HEK293 (cell line): ENCODE data around the gene GRK7.

Experiments used
- CTCF ChIA-PET: fragments of 350-600 bp; formaldehyde crosslinking; extraction: SDS; loops from one replicate; lab custom pipeline; 2021; ENCODE audit warnings: antibody characterized with exemption; lab: Yijun Ruan, JAX
- POLR2A ChIA-PET: fragments of 300-600 bp; formaldehyde crosslinking; extraction: SDS; loops from one replicate; lab custom pipeline; 2020; ENCODE audit warnings: antibody characterized with exemption, inconsistent platforms; lab: Yijun Ruan, JAX
- H3K27ac ChIP-seq: fragments of 200-500 bp; sonication (Bioruptor generic); 2 replicates; pipeline ENCODE4 v1.5.1; 2014; ENCODE audit warnings: low read depth, low read length, control low read depth, inconsistent platforms; ENCODE audit errors: extremely low read depth
- H3K36me3 ChIP-seq, 2 experiments: fragments of 200-500 bp in 1 of 2; sonication (Bioruptor generic) in 1 of 2; 1 replicate in 1 of 2; 2 replicates in 1 of 2; pipeline ENCODE4 v1.5.1; 2014 to 2017; ENCODE audit warnings: inconsistent platforms in 2 of 2, low read length in 2 of 2; ENCODE audit not compliant: control insufficient read depth in 2 of 2, insufficient read depth in 1 of 2
- H3K4me1 ChIP-seq: fragments of 200-500 bp; sonication (Bioruptor generic); 2 replicates; pipeline ENCODE4 v1.5.1; 2014; ENCODE audit warnings: mild to moderate bottlenecking, low read length, inconsistent platforms; ENCODE audit not compliant: control insufficient read depth, insufficient read depth
- H3K4me3 ChIP-seq: 2 replicates; pipeline ENCODE4 v1.5.1; 2011; ENCODE audit warnings: low read depth, mild to moderate bottlenecking, control low read depth, low read length, moderate library complexity
- H3K9me3 ChIP-seq: fragments of 200-500 bp; sonication (Bioruptor generic); 2 replicates; pipeline ENCODE4 v1.5.1; 2014; ENCODE audit warnings: low read depth, low read length, inconsistent platforms; ENCODE audit not compliant: control insufficient read depth, insufficient read depth
- BCL11B ChIP-seq: fragments of 450-650 bp; formaldehyde crosslinking; IDR thresholded peaks from 2 replicates; pipeline ENCODE4 v1.5.1; 2016; ENCODE audit warnings: low read depth, missing biosample characterization, missing genetic modification characterization
- GFI1B ChIP-seq: fragments of 450-650 bp; formaldehyde crosslinking; IDR thresholded peaks from 2 replicates; pipeline ENCODE4 v1.5.1; 2016; ENCODE audit warnings: missing biosample characterization, missing genetic modification characterization
- SCRT2 ChIP-seq: fragments of 450-650 bp; formaldehyde crosslinking; IDR thresholded peaks from 2 replicates; pipeline ENCODE4 v1.5.1; 2016; ENCODE audit warnings: missing biosample characterization, missing genetic modification characterization
- YY2 ChIP-seq: fragments of 450-650 bp; formaldehyde crosslinking; IDR thresholded peaks from 2 replicates; pipeline ENCODE4 v1.5.1; 2016; ENCODE audit warnings: missing biosample characterization, missing genetic modification characterization
- ZFP37 ChIP-seq: fragments of 450-650 bp; formaldehyde crosslinking; IDR thresholded peaks from 2 replicates; pipeline ENCODE4 v1.5.1; 2016; ENCODE audit warnings: missing biosample characterization, missing genetic modification characterization
- ZNF133 ChIP-seq: fragments of 450-650 bp; formaldehyde crosslinking; IDR thresholded peaks from 2 replicates; pipeline ENCODE4 v1.5.1; 2016; ENCODE audit warnings: missing biosample characterization, missing genetic modification characterization
- ZNF174 ChIP-seq: fragments of 450-650 bp; formaldehyde crosslinking; IDR thresholded peaks from 2 replicates; pipeline ENCODE4 v1.5.0; 2017; ENCODE audit warnings: missing biosample characterization, mild to moderate bottlenecking, missing genetic modification characterization
- ZNF366 ChIP-seq: fragments of 450-650 bp; formaldehyde crosslinking; conservative IDR thresholded peaks from 2 replicates; pipeline ENCODE4 v1.5.1; 2016; ENCODE audit warnings: missing biosample characterization, missing genetic modification characterization
- ZNF48 ChIP-seq: fragments of 450-650 bp; formaldehyde crosslinking; IDR thresholded peaks from 2 replicates; pipeline ENCODE4 v1.5.1; 2016; ENCODE audit warnings: missing biosample characterization, missing genetic modification characterization
- ZNF585B ChIP-seq: fragments of 450-650 bp; formaldehyde crosslinking; IDR thresholded peaks from 2 replicates; pipeline ENCODE4 v1.5.1; 2016; ENCODE audit warnings: missing biosample characterization, missing genetic modification characterization
- ZNF621 ChIP-seq: fragments of 450-650 bp; formaldehyde crosslinking; IDR thresholded peaks from 2 replicates; pipeline ENCODE4 v1.5.1; 2017; ENCODE audit warnings: missing biosample characterization, missing genetic modification characterization
- ZNF664 ChIP-seq: fragments of 450-650 bp; formaldehyde crosslinking; IDR thresholded peaks from 2 replicates; pipeline ENCODE4 v1.5.1; 2016; ENCODE audit warnings: missing biosample characterization, missing genetic modification characterization
- ZNF791 ChIP-seq: fragments of 450-650 bp; formaldehyde crosslinking; IDR thresholded peaks from 2 replicates; pipeline ENCODE4 v1.5.1; 2016; ENCODE audit warnings: missing biosample characterization, missing genetic modification characterization
- ZSCAN23 ChIP-seq: fragments of 450-650 bp; formaldehyde crosslinking; IDR thresholded peaks from 2 replicates; pipeline ENCODE4 v1.5.1; 2016; ENCODE audit warnings: missing biosample characterization, missing genetic modification characterization
- TF ChIP-seq, protein P1 (sequence below): fragments of 450-650 bp; formaldehyde crosslinking; IDR thresholded peaks from 2 replicates; pipeline ENCODE4 v1.5.1; 2017; ENCODE audit warnings: missing biosample characterization, mild to moderate bottlenecking, missing genetic modification characterization, moderate library complexity
- TF ChIP-seq, protein P2 (sequence below): fragments of 450-650 bp; formaldehyde crosslinking; IDR thresholded peaks from 2 replicates; pipeline ENCODE4 v1.5.1; 2016; ENCODE audit warnings: missing biosample characterization, missing genetic modification characterization

The GRK7 gene, protein sequence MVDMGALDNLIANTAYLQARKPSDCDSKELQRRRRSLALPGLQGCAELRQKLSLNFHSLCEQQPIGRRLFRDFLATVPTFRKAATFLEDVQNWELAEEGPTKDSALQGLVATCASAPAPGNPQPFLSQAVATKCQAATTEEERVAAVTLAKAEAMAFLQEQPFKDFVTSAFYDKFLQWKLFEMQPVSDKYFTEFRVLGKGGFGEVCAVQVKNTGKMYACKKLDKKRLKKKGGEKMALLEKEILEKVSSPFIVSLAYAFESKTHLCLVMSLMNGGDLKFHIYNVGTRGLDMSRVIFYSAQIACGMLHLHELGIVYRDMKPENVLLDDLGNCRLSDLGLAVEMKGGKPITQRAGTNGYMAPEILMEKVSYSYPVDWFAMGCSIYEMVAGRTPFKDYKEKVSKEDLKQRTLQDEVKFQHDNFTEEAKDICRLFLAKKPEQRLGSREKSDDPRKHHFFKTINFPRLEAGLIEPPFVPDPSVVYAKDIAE (N-terminal part only)

DNA sequence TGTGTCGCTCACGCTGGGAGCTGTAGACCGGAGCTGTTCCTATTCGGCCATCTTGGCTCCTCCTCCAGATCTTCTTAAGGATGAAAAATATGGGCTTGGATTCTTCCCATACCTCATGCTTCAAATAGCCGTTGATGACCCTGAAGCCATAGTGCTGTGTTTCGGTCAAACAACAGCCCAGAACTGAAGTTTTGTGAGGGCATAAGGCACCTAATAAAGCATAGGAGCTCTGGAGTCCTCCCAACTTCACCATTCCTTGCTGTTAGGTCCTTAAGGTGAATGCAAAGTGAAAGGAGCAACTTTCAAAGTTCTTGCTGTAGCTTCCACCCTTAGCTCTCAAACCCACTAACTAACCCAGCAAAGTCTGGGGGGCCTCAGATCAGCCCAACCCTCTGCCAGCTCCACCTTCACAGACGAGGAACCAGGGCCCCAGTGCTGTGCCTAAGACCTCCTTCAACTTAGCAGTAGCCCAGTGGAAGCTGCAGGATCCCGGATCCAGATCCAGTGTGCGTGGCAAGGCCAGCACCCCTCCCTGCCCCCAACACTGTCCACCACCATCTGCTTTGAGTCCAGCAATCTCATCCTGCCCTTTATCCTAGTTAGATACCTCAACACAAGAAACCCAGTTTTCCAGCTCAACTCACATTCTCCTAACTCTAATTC lies at the start of gene GRK7:
GRK7 (plus strand) TSS at position 321 of the 663 bp plus-strand sequence. CDS start 14,877 bp downstream, outside the sequence.
- H3K36me3 ChIP-seq, result no peaks in the 10 kb centered on the region
- no peak for TF ChIP-seq ZNF366 (tag by site-specific recombination)
- TF ChIP-seq ZNF133 (tag by site-specific recombination), result no peak
- TF ChIP-seq YY2 (tag by site-specific recombination), result no peak
- TF ChIP-seq ZNF174, result no peak
- TF ChIP-seq ZFP37 (tag by site-specific recombination), result no peak
- TF ChIP-seq, protein P1, sequence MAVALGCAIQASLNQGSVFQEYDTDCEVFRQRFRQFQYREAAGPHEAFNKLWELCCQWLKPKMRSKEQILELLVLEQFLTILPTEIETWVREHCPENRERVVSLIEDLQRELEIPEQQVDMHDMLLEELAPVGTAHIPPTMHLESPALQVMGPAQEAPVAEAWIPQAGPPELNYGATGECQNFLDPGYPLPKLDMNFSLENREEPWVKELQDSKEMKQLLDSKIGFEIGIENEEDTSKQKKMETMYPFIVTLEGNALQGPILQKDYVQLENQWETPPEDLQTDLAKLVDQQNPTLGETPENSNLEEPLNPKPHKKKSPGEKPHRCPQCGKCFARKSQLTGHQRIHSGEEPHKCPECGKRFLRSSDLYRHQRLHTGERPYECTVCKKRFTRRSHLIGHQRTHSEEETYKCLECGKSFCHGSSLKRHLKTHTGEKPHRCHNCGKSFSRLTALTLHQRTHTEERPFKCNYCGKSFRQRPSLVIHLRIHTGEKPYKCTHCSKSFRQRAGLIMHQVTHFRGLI (tag by site-specific recombination), result no peak
- no peak for TF ChIP-seq BCL11B (tag by site-specific recombination)
- H3K27ac ChIP-seq, result no peak within 1 kb of the TSS
- H3K9me3 ChIP-seq, result no peaks in the 10 kb centered on the region
- POLR2A ChIA-PET, result no interaction called here
- H3K4me1 ChIP-seq, result no peaks in the 10 kb centered on the region
- CTCF ChIA-PET, result no interaction called here
- H3K4me3 ChIP-seq, result no peak within 1 kb of the TSS

GRCh38 chr3:141714671-141715070 lies 48.5 kb upstream of the GRK7 start:
- no peak overlapping the region for H3K4me3 ChIP-seq
- no peak overlapping the region for H3K27ac ChIP-seq
- no peaks in the 10 kb centered on the region for H3K4me1 ChIP-seq
- no peaks in the 10 kb centered on the region for H3K36me3 ChIP-seq
- H3K9me3 ChIP-seq, result no peaks in the 10 kb centered on the region
- CTCF ChIA-PET, result no interaction called here
- TF ChIP-seq ZNF585B (tag by site-specific recombination), result no peak
- POLR2A ChIA-PET, result no interaction called here

GRCh38 chr3:141722081-141722480 lies 41.1 kb upstream of the GRK7 start:
- no peaks in the 10 kb centered on the region for H3K4me1 ChIP-seq
- H3K36me3 ChIP-seq, result no peaks in the 10 kb centered on the region
- ChIA-PET CTCF (interaction anchor here (0.6 to 1.1 kb wide), 2 partner anchors 12 to 271 kb away, joined by 3 read pairs; no protein-coding TSS in a partner anchor), POLR2A (no interaction called here)
- no peak for TF ChIP-seq ZSCAN23 (tag by site-specific recombination)
- no peak for TF ChIP-seq ZNF48 (tag by site-specific recombination)
- no peak for TF ChIP-seq ZNF621 (tag by site-specific recombination)
- TF ChIP-seq GFI1B, result no peak
- no peak for TF ChIP-seq ZNF791 (tag by site-specific recombination)
- TF ChIP-seq ZNF664 (tag by site-specific recombination), result no peak
- TF ChIP-seq, protein P2, sequence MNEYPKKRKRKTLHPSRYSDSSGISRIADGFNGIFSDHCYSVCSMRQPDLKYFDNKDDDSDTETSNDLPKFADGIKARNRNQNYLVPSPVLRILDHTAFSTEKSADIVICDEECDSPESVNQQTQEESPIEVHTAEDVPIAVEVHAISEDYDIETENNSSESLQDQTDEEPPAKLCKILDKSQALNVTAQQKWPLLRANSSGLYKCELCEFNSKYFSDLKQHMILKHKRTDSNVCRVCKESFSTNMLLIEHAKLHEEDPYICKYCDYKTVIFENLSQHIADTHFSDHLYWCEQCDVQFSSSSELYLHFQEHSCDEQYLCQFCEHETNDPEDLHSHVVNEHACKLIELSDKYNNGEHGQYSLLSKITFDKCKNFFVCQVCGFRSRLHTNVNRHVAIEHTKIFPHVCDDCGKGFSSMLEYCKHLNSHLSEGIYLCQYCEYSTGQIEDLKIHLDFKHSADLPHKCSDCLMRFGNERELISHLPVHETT (tag by site-specific recombination), result no peak
- TF ChIP-seq SCRT2 (tag by site-specific recombination), result no peak
- H3K4me3 ChIP-seq, result no peak overlapping the region
- H3K27ac ChIP-seq, result no peak overlapping the region
- no peaks in the 10 kb centered on the region for H3K9me3 ChIP-seq
